HG02938 (cell line): Measurements from ENCODE around the gene DHRS7B.
"Not testable (repeated sequence)": the region's sequence is repeated elsewhere in the genome, so short reads cannot be mapped to it uniquely, and the experiment has no call there.

Source experiments
- ATAC-seq: cut with Tn5 transposase; IDR thresholded peaks from one replicate; pipeline ENCODE4 v1.9.1; 2021; ENCODE audit warnings: mild to moderate bottlenecking, moderate library complexity; ENCODE audit not compliant: unreplicated experiment

DHRS7B gene

DNA sequence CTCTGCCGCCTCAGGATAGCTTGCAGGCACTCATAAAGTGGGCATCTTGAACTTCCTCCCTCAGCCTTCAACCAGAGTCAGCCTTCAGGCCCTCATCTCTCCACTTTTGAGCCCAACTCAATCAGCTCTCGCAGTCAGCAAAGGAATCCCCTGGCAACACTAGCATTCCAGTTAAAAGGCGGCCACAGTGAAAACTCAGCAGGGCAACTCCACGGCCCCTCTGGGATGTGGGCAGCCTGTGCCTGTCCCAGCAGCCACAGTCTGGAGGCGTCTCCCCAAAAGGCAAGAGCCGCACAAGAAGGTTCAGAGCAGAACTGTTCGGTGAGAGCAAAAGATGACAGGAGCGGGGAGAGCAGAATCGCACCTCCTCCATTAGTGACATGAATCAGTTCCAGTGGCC lies 78.2 kb downstream of the DHRS7B start:
- no peak for ATAC-seq

DNA sequence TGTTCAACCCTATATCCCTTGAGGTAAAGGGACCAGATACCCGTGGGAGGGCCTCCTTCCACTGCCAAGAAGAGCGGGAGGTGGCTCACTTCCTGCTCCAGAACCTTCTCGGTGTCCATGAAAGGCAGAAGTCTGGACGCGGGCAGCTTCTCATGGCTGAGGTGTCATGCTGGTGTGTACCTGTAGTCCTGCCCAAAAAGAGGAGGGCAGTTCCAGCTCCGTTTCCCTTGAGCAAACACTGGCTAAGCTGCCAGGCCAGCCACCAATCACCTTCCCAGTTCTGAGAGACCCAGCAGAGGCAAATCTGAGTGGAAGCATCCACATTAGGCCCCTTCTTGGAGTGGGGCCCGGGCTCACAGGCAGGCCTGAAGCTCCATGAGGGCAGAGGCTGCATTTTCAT lies 81.6 kb downstream of the DHRS7B start:
- ATAC-seq, result no peak

DNA sequence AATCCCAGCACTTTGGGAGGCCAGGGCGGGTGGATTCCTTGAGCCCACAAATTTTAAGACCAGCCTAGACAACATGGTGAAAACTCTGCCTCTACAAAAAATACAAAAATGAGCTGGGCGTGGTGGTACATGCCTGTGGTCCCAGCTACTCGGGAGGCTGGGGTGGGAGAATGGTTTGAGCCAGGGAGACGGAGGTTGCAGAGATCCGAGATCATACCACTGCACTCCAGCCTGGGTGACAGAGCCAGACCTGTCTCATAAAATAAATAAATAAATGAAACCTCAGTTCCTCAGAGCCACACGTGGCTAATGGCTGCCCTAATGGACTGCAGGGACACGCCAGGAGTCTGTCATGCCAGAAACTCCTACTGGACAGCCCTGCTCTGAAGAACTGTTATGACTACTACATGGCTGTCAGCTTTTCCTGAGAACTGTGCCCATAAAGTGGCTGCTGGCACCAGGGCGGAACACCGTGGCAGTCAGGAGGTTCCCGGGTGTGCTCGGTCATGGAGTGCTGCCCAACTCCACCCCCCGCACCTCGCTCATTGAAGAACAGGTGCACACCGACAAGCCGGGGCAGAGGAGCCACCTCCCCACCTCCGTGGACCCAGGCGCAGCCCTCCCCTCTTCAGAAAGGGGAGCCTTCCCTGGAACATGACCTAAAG lies 82.9 kb downstream of the DHRS7B start:
- no peak for ATAC-seq

DNA sequence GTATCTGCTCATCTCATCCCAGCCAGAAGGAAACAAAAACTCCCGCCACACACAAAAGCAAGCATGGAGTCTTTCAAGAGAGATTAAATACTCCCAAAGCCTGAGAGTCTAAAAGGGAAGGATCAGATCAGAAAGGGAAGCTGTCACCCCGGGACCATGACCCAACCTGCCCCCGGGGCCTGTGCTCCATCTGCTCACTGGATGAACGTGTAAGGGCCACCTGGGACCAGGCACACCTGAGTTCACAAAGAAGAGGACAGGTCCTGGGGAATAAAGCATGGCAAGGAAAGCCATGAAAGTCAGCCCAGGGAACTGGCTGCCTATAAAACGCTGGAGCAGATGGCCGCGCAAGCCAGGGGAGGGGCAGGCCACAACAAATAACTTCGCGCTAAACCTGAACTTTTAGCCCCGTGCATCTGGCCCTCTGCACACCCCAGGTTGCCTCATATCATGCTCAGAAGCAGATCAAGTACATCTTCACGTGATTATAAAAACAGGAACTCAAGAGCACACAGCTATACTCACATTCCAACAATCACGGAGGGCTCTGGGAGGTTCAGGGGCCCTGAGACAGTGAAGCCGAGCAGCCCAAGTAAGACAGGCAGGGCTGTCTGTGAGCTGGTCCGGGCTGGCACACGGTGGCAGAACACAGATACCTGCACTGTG lies 83.8 kb downstream of the DHRS7B start:
- no peak for ATAC-seq

DNA sequence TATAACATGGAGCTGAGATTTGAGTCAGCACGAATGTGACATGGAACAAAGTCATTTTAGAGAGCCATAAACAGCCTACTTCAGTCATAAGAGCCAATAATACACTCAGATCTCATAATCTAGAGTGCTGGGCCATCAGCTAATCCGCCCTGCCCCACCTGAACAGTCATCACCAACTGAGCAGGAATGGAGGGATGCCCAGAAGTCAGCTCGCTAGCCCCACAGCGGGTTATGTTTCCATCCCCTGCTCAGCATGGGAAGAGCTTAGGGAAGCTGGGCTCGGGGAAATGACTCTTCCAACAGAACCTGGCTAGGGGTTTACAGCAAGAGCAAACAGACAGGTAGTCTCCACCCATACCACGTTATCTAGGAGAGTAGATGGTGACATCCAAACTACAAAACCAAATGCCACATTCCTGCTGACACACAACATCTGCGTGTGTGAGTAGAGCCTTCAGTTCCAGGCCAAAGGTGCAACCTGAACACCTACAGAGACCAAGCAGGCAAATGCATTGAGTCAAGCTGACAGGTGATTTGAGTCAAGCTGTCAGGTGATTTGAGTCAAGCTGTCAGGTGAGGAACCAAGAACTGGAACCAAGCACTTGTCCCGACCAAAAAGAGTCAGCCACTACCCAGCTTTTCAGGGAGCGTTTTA lies 85.2 kb downstream of the DHRS7B start:
- ATAC-seq, result no peak

DNA sequence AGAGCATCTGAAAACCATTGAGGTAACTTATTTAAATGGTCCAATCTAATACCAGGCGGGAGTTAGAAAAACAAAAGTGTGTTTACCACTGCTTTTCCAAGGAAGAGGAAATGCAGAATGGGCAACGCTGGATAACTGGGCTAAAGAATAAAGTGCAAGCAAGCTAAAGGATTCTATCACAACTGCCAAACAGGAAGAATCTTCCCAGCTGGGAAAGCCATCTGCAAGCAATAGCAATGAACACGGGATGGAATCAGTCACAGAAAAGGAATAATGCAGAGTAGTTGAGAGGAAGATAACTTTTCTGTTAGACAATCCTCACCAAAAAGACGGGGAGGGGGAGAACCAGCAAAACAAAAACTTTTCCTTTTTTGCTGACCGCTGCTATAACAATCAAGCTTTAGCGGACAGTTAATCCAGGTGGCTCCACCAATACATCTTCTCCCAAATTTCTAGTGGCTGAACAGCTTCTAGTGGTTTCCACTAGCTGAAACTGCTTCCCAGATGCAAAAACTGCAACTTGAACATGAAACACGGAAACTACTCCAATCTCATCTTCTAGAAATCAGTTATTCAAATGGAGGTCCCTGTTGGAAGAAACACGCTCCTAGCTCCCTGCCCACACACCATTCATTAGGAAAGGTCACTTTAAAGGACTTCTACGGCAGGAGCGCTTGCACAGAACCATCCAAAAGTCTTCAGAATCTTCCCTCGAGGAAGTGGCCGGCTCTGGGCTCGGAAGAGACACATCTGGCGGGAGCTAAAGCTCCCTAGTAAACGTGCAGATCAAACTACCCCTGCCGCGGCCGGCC lies 86.3 kb downstream of the DHRS7B start:
- no peak for ATAC-seq

DNA sequence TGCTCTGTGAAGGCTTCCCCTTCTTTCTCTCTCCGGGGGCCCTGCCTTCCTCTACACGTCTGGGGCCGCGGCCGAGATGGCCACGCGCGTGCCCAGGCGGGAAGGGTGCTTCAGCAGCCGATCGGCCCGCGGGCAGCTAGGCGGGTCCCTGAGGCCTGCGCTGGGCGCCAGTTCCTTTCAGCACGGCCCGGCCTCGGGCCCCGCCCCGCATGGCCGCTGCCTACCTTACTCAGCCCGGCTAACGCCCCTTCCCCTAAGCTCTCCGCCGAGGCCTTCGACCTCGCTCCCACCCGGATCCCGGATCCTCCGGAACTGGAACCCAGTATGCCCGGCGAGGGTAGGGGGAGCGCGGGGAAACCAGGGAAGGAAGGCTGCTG lies 86.9 kb downstream of the DHRS7B start:
- ATAC-seq, result peak; percentile 18

DNA sequence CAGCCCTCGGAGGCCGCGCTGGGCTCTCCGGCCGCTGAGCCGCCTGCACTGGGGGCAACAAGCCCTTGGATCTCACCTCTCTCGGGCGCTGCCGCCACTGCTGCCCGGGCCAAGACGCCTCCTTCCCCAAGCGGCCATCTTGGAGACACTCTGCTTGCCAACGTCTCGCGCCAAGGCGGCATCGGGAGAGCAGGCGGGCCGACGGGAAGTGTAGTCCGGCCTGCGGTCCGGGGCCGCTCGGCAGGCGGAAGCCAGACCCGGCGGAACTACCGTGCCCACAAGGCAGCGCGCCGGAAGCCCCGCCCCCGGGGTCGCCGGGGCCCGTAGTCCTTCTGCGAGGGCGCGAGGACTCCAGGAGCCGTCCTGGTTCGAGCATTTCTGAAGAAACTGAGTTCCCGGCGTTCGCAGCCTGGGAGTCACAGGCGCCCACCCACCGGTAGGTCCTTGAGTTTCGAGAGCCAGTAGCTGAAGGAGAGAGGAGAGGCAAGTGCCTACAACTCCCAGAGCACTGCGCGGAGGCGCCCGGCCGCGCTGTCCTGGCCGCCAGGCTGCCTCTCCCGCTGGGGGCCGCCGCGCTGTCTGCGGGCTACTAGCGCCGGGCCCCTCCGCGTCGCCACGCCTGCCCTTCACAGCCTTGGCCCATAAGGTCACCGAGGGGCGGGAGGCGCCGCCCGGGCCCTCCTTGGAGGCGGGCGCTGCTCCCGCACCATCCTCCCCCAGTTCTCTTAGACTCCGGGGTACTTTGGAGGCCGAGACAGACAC lies 87.4 kb downstream of the DHRS7B start, which contains the start of gene TMEM11:
TSS of gene TMEM11 (minus strand) at position 147 of the 762 bp plus-strand sequence. CDS start at position 138, 9 bp downstream.
- ATAC-seq, result peak; percentile 77

DNA sequence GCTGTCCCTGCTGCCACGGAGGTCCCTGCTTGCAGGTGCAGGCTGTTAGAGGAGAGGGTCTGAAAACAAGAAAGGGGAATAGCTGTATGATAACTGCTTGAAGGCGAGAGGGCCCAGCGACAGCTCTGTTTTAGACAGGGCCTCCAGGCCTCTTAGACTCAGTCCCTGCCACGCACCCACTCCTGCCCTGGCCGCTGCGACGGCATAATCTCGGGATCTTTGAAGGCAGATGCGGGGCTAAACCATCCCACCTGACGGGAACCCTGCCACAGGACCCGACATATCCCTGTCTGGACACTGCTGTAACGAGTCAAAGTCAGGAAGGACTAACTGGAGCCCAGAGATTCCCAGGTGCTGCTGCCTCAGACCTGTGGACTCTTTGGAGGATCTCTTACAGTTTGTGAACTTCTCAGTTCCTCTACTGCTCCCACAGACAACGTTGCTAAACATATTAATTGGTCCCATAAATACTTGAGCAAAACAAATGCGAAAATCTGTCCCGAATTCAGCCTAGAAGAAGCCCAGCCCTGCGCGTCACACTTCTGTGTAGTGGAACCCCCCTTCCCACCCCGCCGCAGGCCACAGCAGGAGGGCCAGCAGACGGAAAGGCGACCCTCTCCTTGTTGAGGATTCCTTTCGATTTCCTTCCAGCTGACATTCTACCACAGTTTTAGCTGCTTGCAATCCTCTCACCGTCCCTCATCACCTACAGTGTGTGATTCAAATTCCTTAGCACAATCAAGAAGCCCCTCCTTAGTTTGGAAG lies 88.2 kb downstream of the DHRS7B start:
- ATAC-seq, result peak; percentile 13

DNA sequence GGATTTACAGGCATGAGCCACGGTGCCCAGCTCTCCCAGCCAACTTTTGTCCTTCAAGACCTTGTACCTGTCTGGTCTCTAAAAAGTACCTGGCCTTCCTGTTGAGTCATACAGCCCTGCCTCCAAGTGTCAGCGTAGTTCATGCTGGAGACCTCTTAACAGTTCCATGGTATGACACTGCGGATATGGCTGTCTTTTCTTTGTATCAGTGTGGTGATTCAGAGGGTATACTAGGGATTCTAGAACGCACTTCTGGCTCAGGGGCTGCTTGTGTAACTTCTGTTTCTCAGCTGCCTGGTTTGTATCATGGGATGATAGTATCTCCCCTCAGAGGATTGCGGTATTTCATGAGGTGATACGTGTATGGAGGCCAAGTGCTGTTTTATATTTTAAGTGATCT lies 89.2 kb downstream of the DHRS7B start:
- no peak for ATAC-seq

DNA sequence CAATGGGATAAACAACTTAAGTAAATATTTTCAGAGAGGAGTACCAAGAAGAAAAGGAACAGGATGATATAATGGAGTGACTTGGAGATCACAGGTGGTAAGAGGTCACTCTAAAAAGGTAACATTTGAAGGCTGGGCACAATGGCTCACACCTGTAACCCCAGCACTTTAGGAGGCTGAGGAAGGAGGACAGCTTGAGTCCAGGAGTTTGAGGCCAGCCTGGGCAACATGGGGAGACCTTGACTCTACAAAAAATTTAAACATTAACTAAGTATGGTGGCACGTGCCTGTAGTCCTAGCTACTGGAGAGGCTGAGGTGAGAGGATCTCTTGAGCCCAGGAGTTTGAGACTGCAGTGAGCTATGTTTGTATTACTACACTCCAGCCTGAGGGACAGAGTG lies 90.6 kb downstream of the DHRS7B start:
- ATAC-seq, result no peak

DNA sequence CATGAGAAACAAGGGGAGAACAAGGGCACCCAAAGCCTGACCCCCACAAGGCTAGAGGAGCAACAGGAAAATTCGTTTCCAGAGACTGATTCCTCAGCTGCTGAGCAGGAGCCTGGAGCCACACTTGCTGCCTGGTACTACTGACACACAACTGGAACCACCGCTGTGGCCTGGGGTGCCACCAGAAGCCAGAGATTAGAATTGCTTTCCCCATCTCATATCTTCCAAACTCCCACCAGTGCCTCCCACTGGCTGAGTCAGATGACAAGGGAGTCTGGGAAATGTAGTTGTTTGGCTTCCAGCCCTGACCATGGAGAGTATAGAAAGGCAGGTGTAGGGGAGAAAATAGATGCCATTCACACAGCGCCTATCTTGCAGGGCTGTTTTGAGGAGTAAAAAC lies 91.3 kb downstream of the DHRS7B start:
- ATAC-seq, result no peak

DNA sequence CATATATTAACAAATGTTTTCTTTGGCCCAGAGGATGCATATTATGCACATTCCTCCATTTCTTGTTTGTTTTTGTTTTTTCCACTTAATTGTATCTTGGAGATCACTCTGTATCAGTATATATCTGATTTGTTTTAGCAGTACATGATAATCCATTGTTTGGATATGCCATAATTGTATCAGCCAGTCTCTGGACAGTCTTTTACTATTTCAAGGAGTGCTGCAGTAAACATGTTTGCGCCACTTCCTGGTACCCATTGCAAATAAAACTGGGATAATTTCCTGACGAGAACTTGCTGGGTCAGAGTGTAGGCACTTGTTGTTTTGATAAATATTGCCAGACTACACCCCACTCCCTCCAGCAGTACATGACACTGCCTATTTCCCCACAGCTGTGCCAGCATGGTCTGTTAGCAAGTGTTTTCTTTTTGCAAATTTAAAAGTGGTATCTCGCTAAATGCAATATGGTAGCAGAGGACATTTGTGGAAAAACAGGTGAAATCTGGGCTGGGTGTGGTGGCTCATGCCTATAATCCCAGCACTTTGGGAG lies 92.1 kb downstream of the DHRS7B start:
- ATAC-seq, result no peak

DNA sequence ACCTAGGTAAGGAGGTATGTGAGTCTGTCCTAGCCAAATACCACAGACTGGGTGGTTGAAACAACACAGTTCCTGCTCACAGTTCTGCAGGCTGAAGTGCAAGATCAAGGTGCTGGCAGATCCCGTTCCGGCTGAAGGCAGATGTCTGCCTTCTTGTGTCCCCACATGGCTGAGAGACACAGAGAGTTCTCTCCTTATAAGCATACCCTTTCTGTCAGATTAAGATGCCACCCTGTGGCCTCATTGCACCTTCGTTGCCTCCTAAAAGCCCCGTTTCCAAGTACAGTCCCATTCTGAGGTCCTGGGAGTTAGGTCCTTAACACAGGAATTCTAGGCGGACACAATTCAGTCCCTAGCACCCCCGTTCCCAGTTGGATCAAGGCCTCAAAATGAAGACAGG lies 96.3 kb downstream of the DHRS7B start:
- ATAC-seq, result no peak

DNA sequence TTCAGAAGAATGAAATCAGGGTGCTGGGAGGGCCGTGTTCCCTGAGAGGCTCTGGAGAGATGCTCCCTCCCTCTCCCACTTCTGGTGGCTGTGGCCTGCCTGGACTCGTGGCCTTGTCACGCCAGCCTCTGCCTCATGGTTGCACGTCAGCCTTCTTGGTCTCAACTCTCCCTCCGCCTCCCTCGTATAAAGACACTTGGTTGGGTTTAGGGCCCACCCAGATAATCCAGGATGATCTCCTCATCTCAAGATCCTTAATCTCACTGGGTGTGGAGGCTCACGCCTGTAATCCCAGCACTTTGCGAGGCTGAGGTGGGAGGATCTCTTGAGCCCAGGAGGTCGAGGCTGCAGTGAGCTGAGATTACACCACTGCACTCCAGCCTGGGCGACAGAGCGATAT lies 100.5 kb downstream of the DHRS7B start:
- ATAC-seq, result not testable (repeated sequence)

DNA sequence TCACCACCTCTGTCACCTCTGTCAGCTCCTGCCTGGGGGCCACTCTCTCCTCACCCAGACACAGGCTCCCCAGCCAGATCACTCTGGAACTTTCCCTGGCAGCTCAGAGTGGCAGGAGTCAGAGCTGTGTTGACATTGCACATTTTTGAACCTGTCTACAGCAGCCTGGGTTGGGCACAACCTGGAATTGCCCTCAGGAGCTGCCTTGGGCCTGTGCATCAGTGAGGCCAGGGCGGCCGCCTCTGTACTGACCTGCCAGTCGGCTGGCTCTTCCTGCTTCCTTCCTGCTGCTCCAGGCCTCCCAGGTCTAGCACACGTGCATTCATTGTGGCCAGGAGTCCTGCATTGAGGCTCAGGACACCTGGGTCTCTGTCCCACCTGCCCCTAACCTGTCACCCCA lies 101.3 kb downstream of the DHRS7B start:
- ATAC-seq, result no peak

DNA sequence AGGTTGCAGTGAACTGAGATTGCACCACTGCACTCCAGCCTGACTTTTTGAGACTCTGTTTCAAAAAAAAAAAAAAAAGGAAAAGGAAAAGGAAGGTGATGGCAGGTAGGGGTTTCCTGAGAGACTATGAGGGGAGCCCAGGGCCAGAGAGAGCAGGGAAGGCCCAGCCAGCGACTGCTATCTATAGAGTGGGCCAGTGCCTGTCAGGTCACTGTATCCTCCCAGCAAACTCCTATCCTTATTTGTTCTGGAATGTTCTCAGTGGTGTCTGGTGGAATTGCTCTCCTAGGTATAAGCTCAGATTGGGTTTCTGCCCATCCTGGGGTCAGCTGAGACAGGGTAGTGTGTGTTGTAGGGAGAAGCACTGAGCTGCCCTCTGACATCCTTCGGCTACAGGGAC lies 102.1 kb downstream of the DHRS7B start:
- ATAC-seq, result no peak

DNA sequence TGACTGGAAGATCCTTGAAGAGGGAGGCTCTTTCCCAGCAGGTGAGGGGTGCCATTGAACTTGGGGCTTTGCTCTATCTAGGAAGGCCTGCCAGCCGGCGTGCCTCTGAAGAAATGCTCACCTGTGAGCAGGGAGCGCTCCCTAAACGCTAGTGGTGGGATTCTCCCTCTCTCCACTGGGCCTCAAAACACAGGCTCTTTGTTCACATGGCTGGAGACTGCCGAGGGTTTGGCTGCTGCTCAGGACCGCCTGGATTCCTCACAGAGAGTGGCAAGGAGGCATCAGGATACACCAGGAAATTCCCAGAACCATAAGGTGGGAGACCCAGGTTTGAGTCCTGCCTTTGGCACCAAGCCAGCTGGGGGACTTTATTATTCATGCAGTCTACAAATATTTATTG lies 104.8 kb downstream of the DHRS7B start:
- no peak for ATAC-seq

DNA sequence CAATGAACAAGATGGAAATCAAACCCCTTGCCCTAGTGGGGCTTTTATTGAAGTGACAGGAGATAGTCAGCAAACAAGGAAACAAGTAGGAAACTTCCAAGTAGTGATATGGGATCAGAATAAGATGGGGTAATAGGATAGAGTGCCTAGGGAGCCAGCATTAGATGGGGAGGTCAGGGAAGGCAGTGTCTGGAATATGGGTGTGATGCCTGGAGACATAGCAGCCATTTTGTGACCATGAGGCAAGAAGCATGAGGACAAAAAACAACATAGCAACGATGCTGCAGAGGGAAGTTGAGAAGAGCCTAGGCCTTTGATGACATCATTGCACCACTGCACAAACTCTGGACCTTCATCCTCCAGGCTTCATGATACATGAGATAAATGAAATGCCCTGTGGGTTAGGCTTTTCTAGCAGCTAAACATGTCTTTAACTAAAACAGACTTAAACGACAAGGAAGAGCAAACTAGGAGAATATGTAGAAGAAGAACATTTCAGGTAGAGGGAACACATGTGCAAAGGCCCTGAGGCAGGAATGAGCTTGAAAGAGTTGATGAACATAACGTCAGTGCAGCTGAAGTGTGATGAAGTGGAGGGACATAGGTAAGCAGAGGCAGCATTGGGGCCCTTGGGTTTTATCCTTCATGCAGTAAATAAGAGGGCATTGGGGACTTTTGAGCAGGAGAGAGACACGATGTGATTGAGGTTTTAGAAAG lies 105.4 kb downstream of the DHRS7B start:
- no peak for ATAC-seq
